Astrocyte of the hippocampus (primary cell): Measurements from ENCODE around the gene AKAP3.

Experiments used
- DNase-seq: peaks from one replicate; pipeline ENCODE4 v3.0.0; 2011; ENCODE audit warnings: low read depth, low spot score

The AKAP3 gene

DNA sequence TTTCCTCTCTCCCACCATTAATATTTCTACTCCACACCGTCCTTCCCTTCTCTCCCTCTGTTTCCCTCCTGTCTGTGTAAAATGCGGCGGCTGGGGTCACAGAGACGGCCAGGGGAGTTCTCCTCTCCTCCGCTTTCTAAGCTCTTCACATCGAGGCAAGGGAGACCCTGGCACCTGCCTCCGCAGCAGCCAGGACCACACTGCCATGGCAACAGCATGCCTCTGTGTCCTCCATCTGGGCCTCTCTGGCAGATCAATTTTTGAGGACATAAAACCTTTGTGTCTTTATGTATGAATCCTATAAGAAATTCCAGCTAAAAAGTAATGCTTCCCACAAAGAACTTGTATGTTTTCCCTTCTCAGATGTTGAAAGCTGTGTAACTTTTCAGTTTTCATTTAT lies 45.4 kb downstream of the AKAP3 start:
- no peak for DNase-seq

DNA sequence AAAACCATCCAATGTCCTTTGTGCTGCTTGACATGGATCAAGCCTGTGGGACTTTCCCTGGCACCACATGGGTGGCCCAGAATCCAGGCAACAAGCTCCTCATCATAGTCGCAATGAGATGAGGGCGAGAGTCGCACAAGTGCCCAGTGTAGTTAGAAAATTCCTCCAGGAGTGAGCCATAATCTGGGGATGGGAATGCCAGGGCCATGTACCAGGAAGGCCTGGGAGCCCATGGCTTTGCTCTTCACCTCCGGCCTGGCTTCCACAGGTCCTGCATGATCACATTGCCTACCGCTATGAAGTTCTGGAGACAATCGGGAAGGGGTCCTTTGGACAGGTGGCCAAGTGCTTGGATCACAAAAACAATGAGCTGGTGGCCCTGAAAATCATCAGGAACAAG lies 53.0 kb downstream of the AKAP3 start:
- DNase-seq = no peak

- no peak for DNase-seq
Observed at GRCh38 chr12:4591180-4591687, 57.6 kb downstream of the AKAP3 start.

- DNase-seq = no peak
Observed at GRCh38 chr12:4589941-4590340, 58.9 kb downstream of the AKAP3 start.

DNA sequence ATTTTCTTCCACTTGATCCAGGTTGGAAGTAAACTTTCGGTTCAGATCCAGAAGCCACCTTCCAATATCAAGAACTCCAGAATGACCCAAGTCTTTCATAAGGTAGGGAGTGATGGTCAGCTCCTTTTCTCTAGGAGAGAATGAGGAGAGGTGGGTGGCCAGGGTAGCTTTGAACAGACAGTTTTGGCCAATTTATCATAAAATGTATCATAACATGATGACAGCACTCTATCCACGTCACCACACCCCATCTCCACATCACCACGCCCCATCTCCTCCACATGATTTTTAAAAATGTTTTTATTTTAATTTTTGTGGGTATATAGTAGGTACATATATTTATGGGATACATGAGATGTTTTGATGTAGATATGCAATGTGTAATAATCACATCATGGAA lies 59.9 kb downstream of the AKAP3 start:
- no peak for DNase-seq

DNA sequence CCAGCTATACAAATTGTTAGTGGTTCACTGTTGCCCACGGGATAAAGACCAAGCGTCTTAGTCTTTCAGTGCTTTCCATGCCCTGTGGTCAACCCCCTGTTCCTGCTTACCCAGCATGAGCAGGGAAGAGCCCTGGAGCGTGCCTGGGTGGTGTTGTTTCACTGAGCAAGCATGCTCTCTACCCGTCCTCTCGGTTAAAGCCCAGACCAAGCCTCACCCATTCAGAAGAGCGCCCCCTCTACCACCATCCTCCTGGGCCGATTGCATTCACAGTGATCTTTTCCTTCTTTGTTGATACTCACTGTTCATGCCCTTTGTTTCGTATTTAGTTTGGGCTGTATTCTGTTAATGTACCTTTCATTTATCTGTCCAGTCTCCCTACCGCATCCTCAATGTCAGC lies 61.7 kb downstream of the AKAP3 start:
- no peak for DNase-seq

DNA sequence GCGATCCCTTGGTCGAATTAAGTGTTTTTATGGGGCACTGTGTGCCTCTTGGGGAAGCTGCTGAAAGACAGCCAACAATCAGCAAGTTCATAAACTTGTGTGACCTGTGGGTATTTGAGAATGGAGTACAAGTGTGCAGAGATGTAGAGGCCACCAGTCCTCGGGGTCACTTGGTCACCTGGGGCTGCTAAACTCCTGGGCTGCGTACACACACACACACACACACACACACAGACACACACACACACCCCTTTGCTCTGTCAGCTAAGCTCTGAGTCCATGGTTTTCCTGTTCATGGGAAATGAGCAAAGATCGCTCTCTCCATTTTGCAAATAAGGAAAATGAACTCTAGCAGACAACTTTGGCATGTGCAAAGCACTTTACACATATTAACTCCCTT lies 62.4 kb downstream of the AKAP3 start:
- DNase-seq = no peak

DNA sequence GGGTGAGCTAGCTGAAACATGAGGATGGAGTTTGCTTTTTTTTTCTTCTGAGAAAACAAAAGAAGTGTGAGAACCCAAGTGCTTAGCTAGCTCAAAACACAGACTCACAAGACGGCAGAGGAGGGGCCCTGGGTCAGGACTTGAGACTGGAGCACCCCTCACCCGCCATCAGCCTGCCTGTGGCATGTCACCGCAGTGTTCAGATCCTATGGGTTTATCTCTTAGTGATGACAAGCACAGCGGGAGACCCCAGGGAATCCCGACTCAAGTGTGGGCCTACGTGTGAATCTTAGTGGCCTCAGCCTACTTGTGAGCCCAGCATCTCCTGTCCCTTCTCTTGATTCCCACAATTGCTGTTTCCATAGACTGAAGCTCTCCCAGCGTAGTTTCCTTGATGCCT lies 64.0 kb downstream of the AKAP3 start:
- DNase-seq = no peak

GRCh38 chr12:4584281-4584680 lies 64.6 kb downstream of the AKAP3 start:
- DNase-seq = no peak

DNA sequence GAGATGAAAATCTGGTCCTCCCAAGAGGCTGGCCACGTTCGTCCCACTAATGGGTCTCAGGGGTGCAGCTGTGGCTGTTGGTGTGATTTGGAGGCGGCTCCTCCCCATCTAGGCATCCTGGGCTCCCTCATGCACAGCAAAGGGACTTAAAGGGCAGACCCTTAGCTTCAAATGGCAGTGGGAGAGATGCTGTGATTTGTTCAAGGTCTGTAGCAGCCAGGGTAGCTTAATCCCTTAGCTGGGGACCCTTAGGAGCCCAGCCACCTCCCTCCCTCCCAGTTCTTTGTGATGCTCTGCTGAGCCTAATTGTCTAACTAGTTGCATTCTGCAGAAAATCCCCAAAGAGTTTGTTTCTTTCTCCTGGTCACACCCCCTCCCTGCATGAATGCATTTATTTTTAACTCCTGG lies 68.6 kb downstream of the AKAP3 start:
- DNase-seq = no peak

DNA sequence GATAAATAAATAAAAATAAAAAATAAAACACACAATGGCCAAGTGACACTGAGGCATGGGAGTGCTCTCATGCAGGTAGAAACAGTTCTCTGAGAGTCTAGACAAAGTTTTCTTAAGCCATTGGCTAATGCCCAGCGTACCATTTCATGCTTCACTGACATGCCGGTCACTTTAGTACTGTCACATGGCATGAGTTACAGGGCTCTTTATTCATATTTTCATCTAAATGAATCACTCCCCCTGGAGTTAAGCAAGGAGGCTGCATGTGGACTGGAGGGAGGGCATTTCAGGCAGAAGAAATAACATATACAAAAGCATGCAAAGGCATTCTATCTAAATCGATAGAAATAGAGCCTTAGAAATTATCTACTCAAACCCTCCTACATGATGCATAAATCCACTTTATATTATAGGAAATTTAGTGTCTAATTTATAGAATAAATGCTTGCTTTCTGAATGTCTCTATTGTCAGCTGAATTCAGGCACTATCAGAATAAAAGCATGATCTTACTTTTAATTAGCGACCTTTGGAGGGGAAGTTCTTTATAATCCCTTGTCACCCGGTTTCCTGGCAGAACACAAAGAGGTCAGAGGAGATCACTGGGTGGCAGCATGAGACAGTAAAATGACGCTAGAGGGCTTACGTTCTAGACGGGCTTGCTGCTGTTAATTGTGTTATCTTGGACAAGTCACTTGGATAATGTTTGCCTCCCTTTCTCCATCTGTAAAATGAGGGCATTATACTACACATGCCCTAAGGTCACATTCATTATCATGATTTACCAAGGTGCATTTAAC lies 69.3 kb downstream of the AKAP3 start:
- DNase-seq = peak; percentile 7

DNA sequence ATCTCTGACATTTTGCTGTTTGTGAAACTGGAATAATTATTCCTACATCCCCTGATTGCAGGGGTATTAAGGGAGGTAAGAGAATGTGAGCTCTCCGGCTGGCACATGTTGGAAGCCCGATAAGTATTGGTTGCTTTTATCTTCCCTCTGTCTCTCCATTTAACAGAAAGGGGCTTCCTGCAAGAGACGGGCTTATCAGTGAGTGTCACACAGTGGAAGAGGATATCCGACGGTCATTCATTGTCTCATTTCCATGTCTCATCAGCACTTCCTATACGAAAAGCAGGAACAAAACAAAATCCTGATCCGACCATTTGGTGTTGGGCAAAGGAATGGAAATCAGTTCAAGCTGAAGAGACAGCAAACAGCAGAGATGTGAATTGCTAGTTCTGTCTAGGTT lies 76.2 kb downstream of the AKAP3 start:
- DNase-seq = no peak

DNA sequence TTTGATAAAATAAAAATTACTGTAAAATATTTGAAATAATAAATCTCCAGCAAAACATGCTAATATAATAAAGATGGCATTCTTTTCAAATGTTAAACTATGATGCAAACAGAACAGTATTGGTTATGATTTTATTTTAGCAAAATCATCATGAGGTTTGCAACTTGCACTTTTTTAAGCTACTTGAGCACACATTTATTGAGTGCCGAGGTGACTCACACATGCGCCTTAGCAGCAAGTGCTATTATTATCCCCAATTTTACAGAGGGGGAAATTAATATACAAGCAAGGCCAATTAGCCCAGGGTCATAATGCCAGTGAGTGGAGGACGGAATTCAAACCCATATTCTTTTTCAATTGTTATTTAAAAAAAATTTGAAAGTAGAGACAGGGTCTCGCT lies 79.6 kb downstream of the AKAP3 start:
- DNase-seq = no peak

GRCh38 chr12:4567073-4567881 lies 81.6 kb downstream of the AKAP3 start:
- no peak for DNase-seq

DNA sequence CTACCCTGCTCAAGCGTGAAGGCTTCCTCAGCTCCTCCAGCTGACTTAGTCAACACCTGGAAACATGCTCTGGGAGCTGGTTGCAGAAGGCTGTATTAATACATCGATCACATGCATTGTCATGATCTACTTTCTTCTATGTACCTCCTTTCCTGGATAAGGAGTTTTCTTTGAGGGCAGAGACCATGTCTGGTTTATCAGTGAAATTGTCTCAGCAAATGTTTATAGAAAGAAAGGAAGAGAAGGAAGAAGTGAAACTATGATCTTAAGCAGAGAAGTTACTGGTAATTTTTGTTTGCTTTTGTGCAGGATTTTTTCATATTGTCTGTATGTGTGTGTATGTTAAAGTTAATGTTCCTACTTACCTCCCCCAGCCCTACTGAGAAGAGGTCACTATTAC lies 82.4 kb downstream of the AKAP3 start:
- DNase-seq = no peak
